ENCODE results near the gene FAM171A2. TPM values are rescaled to one million over a fixed set of nuclear protein-coding genes. Genes with fewer than 3 reads are reported as not detected.
A peak's percentile ranks its signal among the peaks of the same experiment; 100 is the strongest.

The FAM171A2 gene
- total and polyA plus RNA-seq, 2 donors (not counting 1 experiment from before 2014, with no cell fraction given) = 0.18 to 0.69 TPM

GRCh38 chr17:44349553-44350070 is 14.0 kb downstream of the FAM171A2 start:
- Histone ChIP-seq H3K9me3 (ENCODE audit: control extremely low read depth in 1 of 3, control insufficient read depth in 2 of 3, insufficient read depth in 1 of 3, low read length in 2 of 3) (peaks cover 0 to 3% (median 0%) of the 10 kb centered on the region in 3 donors), H3K27ac (ENCODE audit: low read length in 2 of 2) (no peak overlapping the region), H3K79me2 (ENCODE audit: control insufficient read depth, insufficient read depth, low read length) (peaks cover 6% of the 10 kb centered on the region), H3K4me1 (ENCODE audit: control insufficient read depth in 2 of 2, insufficient read depth in 2 of 2, low read length in 2 of 2) (peaks cover 40 to 52% of the 10 kb centered on the region in 2 donors), H3K4me3 (ENCODE audit: control extremely low read depth in 1 of 5, extremely low read depth in 1 of 5, insufficient read depth in 1 of 5, low read depth in 2 of 5, low read length in 4 of 5) (no peak overlapping the region), H3K36me3 (replicated peaks in 1 of 2; ENCODE audit: control extremely low read depth in 1 of 2, control insufficient read depth in 1 of 2, extremely low read depth in 1 of 2, insufficient read depth in 2 of 2, low read length in 1 of 2) (peaks cover 0 to 40% of the 10 kb centered on the region in 2 experiments), H3K9ac (ENCODE audit: low read length) (no peak overlapping the region), H2AFZ (ENCODE audit: insufficient read depth, low read depth, low read length, poor library complexity, severe bottlenecking) (no peak overlapping the region), H4K20me1 (ENCODE audit: control insufficient read depth, insufficient read depth, low read length, poor library complexity, severe bottlenecking) (peaks cover 36% of the 10 kb centered on the region), H3K27me3 (replicated peaks in 1 of 4; ENCODE audit: control extremely low read depth in 1 of 4, control insufficient read depth in 3 of 4, insufficient read depth in 4 of 4, low read length in 3 of 4) (no peaks in the 10 kb centered on the region), H3K4me2 (replicated peaks; ENCODE audit: low read depth, low read length, poor library complexity, severe bottlenecking) (no peak overlapping the region)
- no peak for TF ChIP-seq EZH2 (IDR thresholded peaks at IDR 0.05; ENCODE audit: borderline replicate concordance, insufficient read depth, low read depth, low read length, poor library complexity, severe bottlenecking)
- no peak for TF ChIP-seq CTCF (IDR thresholded peaks at IDR 0.05)
- POLR2A ChIA-PET = interaction anchor here (0.7 kb wide), 1 partner anchor 139 kb away, joined by 7 read pairs; no protein-coding TSS in a partner anchor
- DNase-seq (peak; percentile 20), ATAC-seq (ENCODE audit: low read depth) (no peak)
- WGBS (ENCODE audit: insufficient coverage) = 90% methylated on average over 11 of the region's 12 CpGs
- Mint-ChIP-seq H3K9me3 (ENCODE audit: insufficient read depth) (no peaks in the 10 kb centered on the region), H3K4me3 (no peak overlapping the region), H3K27me3 (no peaks in the 10 kb centered on the region), H3K27ac (peak overlapping the region; percentile 37), H3K4me1 (peaks cover 49% of the 10 kb centered on the region)
- intact Hi-C loops (cut with micrococcal nuclease) = loop anchor here (1.0 to 5.0 kb wide), 2 partner anchors 139 to 407 kb away; partner anchors contain the start of gene PPY
- CTCF ChIA-PET = interaction anchor here (1.3 to 10.1 kb wide), 9 partner anchors 11 to 405 kb away, joined by 4 to 117 read pairs (median 28); partner anchors contain the start of genes FAM171A2 and SLC25A39

- Histone ChIP-seq H3K27ac (ENCODE audit: low read length in 2 of 2) (peak overlapping the region; percentile 69 to 85), H3K27me3 (replicated peaks in 1 of 4; ENCODE audit: control extremely low read depth in 1 of 4, control insufficient read depth in 3 of 4, insufficient read depth in 4 of 4, low read length in 3 of 4) (no peaks in the 10 kb centered on the region), H3K79me2 (ENCODE audit: control insufficient read depth, insufficient read depth, low read length) (peaks cover 7% of the 10 kb centered on the region), H3K4me2 (replicated peaks; ENCODE audit: low read depth, low read length, poor library complexity, severe bottlenecking) (peak overlapping the region; percentile 79), H3K4me1 (ENCODE audit: control insufficient read depth in 2 of 2, insufficient read depth in 2 of 2, low read length in 2 of 2) (peaks cover 44 to 57% of the 10 kb centered on the region in 2 donors), H3K9me3 (ENCODE audit: control extremely low read depth in 1 of 3, control insufficient read depth in 2 of 3, insufficient read depth in 1 of 3, low read length in 2 of 3) (peaks cover 0 to 3% (median 0%) of the 10 kb centered on the region in 3 donors), H3K4me3 (ENCODE audit: control extremely low read depth in 1 of 5, extremely low read depth in 1 of 5, insufficient read depth in 1 of 5, low read depth in 2 of 5, low read length in 4 of 5) (no peak overlapping the region), H4K20me1 (ENCODE audit: control insufficient read depth, insufficient read depth, low read length, poor library complexity, severe bottlenecking) (peaks cover 36% of the 10 kb centered on the region), H3K9ac (ENCODE audit: low read length) (no peak overlapping the region), H2AFZ (ENCODE audit: insufficient read depth, low read depth, low read length, poor library complexity, severe bottlenecking) (no peak overlapping the region), H3K36me3 (replicated peaks in 1 of 2; ENCODE audit: control extremely low read depth in 1 of 2, control insufficient read depth in 1 of 2, extremely low read depth in 1 of 2, insufficient read depth in 2 of 2, low read length in 1 of 2) (peaks cover 0 to 40% of the 10 kb centered on the region in 2 experiments)
- ATAC-seq (ENCODE audit: low read depth) = no peak
- POLR2A ChIA-PET = interaction anchor here (1.3 to 1.6 kb wide), 2 partner anchors 22 to 132 kb away, joined by 4 to 7 read pairs; no protein-coding TSS in a partner anchor
- Mint-ChIP-seq H3K9me3 (ENCODE audit: insufficient read depth) (no peaks in the 10 kb centered on the region), H3K4me3 (peak overlapping the region; percentile 73), H3K4me1 (peaks cover 53% of the 10 kb centered on the region), H3K27me3 (no peaks in the 10 kb centered on the region), H3K27ac (peak overlapping the region; percentile 92)
- no peak for DNase-seq
- 92% methylated on average over 6 of the region's 6 CpGs for WGBS (ENCODE audit: insufficient coverage)
- intact Hi-C loops (cut with micrococcal nuclease) = loop anchor here (1.0 kb wide), 1 partner anchor 149 kb away; no protein-coding TSS in a partner anchor
- TF ChIP-seq CTCF (IDR thresholded peaks at IDR 0.05) (no peak), EZH2 (IDR thresholded peaks at IDR 0.05; ENCODE audit: borderline replicate concordance, insufficient read depth, low read depth, low read length, poor library complexity, severe bottlenecking) (no peak)
- CTCF ChIA-PET = interaction anchor here (1.6 to 10.1 kb wide), 7 partner anchors 10 to 146 kb away, joined by 4 to 117 read pairs (median 44); partner anchors contain the start of gene FAM171A2
These were observed 14.7 kb downstream of the FAM171A2 start for GRCh38 chr17:44348988-44349364.
